HG02759 (cell line): ENCODE results near the gene FOXK1.

ENCODE experiments used
- ATAC-seq: cut with Tn5 transposase; IDR thresholded peaks from one replicate; pipeline ENCODE4 v1.9.1; 2021; ENCODE audit warnings: mild to moderate bottlenecking, moderate library complexity; ENCODE audit not compliant: unreplicated experiment

FOXK1 gene

DNA sequence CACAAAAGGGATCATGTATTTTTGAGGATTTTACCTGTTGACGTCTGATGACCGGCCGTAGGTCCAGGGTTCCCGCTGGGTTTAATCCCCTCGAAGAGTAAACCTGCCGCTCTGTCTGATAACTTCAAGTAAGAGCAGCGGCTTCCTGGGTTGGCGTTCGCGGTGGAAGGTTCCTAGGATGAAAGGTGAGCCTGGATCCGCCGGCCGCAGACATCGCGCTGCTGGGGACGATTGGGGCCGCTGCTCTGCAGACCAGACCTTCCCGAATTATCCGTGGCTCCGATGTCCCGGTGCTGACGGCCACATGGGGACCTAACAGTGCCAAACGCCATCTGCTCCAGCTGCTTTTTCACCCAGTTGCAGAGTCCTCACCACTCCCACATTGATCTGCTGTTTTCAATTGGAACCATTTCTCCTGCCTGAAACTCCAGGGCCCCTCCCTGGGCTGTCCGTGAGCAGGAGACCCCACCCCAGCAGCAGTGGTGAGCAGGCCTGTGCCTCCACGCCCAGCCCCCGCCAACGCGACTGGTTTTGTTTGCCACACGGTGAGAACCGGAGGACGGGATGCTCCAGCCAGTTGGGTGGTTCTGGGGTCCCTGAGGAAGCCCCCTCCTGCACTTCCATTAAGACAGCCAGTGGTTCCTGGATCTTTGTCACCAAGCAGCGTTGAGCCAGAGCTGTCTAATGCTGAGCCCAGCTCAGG is 81.1 kb downstream of the FOXK1 start:
- ATAC-seq: no peak

DNA sequence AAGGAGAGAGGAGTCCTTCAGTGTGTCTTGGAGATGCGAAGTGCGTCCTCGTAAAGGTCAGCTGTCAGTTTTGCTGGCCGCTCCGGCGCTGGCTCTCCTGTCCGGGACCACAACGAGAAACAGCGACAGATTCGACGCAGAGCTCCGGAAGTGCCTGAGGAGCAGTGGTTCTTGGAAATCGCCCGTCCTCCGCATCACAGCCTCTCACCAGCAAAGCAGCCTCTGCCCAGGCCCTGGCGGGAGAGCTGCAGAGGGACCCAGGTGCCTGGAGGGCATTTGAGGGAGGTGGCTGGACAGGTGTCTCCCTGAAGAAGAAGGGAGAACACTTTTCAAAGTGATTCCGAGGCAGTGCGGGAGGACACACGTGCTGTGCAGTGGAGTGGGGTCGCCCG is 81.7 kb downstream of the FOXK1 start:
- no peak for ATAC-seq

DNA sequence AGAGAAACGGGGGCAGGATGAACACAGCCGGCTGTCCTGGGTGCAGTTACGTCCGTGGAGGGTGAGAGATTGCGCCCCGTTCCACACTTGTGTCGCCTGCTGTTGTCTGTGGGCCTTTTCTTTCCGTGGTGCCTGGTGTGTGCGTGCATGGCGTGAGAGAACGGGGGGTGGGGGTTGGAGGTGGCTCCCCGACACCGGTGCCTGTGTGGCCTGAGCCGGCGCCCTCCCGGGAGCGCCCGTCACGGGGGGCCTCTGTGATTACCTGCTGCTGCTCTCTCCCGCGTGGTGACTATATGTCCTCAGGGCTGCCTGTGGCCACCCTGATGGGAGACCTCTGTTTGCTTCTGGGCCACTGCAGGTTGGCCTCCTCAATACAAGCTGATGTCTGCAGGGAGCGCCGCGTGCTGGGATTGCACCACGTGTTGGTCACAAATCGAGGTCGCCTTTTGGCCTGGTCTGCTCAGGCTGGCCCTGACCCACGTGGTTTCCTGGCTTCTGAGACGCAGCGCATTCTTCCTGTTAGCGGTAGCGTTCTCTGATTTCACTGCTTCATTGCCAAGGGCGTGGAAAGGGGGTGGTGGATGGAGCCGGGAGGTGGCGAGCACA is 82.4 kb downstream of the FOXK1 start:
- ATAC-seq: no peak

DNA sequence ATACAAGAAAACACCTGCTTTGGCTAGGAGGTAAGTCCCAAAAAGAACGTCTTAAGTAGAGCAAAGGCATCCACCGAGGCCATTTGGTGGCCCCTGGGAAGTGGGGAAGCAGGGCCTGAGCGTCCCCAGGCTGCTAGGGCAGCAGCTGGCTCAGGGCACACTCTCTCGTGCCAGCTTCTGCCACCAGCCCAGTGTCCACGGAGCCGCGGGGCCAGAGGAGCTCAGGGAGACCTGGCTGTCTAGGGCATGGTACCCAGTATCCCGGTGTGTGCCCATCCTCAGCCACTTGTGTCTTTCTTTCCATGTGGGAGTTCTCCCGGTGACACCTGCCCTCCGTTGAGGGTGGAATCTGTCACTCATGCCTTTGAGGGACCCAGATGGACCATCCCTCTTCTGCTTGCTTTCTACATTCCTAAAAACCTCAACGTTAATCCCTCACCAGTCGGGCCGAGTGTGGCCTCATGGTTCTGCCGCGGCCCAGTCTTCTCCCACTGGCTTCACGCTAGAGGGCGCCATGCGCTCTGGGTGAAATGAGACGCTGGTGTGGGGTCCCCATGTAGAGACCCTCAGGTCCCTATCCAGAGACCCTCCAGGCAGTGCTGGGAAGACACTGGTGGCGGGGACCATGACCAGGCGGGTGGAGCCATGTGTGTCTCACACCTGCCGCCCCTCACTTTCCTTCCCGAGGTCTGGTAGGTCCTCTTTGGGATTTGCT is 83.8 kb downstream of the FOXK1 start:
- no peak for ATAC-seq

DNA sequence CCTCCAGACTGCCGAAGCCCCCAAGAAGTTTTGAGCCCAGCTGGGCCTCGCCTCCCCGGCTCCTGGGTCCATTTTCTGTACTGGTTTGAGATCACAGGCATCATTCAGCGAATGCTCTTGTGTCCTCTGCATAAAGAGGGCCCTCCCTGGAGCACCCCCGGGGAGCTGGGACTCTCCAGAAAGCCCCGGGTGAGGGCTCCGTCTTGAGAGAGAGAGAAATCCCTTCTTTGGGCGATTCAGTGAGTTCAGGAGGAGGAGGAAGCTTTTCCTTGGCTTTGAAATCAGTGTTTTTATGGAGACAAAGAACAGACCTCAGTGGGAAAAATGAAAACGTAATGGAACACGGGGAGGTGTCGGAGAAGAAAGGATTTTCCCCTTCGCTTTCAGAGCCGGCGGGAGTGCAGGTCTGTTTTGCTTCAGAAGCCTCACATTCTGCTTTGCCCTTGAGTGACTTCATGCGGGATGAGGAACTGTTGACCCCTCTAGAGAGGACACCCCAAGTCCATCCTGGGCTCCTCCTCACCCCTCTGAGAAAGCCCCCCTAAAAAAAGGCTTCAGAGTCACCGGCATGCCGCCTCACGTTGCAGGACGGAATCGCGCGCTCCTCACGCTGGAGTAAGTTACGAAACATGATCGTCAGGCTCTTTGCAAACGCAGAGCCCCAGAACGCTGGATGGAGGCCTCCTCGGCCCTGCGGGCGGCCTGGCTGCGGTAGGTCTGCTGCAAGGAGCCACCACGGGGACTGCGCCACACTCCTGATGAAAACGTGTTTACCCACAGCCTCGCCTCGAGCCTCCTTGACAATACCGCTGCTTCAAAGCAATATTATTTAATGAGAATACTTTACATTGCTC is 84.8 kb downstream of the FOXK1 start:
- no peak for ATAC-seq

DNA sequence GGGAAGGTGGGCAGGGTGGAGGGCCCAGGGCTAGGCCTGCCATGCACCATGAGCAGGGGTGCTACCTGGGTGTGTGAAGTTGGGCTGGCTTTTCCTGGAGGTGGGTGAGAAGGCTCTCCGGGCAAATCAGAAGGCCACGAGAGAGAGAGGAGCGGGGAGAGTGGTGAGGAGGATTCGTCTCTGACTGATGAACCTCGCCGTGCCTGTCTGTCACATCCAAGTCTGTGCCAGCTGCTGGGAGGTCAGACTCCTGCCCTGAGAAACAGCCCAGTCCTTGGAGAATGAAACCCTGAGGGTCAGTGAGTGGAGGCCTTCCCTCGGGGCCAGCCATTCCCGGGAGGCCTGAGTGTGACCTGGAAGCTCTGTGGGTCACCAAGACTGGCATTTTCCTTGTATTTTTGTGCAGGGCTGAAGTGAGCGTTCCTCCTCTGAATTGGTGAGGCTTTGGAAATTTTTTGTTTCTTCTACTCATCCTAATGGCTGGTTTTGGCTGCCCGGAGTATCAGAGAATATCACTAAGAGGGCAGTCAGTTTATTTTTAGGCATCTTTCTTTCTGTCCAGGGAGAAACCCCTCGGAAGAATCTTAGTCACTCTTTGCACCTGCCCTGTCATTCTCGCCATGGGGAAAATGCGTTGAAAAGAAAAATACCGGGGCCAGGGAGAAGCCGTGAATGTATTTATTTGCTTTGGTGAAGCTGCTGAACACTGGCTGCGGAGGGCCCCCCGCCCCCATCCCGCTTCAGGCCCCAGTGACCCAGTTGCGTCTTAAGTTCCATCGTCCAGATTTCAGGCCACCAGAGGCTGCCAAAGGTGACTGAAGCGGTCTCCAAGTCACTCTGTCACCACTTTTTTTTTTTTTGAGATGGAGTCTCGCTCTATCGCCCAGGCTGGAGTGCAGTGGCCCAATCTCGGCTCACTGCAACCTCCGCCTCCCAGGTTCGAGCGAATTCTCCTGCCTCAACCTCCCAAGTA is 86.8 kb downstream of the FOXK1 start:
- ATAC-seq: no peak

DNA sequence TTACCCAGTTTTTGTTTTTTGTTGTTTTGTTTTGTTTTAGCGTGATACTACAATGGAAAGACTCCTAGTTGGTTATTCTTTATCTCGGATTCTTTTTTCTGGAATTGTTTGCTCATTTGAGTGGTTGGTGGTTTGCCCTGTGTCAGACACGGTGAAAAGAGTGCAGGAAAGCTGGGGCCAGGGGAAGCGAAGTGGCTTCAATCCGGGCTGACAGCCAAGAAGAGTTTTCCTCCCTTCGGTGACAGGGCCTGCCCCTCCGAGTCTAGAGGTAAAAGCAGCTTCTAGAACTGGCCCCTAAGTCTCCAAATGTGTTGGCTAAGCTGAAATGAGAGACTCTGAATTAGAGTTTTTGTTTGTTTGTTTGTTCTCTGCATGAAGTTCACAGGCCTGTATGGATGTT is 87.7 kb downstream of the FOXK1 start:
- no peak for ATAC-seq

DNA sequence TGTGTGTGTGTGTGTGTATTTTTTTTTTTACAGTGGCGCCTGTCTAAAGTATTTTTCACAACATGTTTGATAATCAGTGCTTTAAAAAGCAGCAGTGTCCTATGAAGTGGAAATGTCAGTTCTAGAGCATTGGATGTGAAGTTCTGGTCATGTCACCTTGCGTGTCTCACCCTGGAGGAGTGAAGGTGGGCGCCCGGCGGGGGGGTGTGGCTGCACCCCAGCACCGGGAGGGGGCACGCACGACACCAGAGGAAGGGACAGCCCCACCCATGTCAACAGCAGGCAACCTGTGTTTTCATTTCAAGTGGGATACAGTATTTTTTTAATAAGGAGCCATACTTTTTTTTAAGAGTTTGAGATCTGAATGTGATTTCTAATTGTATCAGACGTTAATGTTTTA is 88.8 kb downstream of the FOXK1 start:
- ATAC-seq: no peak

DNA sequence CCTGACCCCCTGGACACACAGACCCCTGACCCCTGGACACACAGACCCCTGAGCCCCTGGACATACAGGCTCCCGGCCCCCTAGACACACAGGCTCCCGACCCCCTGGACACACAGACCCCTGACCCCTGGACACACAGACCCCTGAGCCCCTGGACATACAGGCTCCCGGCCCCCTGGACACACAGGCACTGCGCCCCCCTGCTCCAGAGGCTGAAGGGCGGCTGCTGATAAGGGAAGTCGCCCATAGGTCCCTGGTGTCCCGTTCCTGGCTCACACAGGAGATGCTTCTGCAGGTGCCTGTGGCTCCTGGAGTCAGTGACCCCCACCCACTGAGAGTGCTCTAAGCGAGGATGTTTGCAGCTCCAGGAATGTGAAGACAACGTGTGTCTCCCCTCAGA is 89.6 kb downstream of the FOXK1 start:
- ATAC-seq: no peak

DNA sequence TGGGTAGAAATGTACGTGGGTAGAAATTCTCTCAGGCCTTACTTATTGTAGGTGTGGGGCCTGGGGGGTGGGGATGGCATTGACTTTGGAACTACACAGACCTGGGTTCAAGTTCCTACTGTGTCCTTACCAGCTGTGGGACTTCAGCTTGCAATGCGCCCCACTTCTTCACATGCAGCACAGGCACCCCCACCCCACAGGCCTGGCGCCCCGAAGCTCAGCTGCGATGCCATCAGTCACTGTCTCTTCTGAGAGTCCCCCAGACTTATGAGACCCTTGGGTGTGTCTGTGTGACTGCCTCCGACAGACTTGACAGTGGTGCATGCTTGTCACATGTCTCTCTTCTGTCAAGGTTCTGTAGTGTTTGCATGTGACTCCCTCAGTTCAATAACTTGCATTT is 90.2 kb downstream of the FOXK1 start:
- no peak for ATAC-seq

DNA sequence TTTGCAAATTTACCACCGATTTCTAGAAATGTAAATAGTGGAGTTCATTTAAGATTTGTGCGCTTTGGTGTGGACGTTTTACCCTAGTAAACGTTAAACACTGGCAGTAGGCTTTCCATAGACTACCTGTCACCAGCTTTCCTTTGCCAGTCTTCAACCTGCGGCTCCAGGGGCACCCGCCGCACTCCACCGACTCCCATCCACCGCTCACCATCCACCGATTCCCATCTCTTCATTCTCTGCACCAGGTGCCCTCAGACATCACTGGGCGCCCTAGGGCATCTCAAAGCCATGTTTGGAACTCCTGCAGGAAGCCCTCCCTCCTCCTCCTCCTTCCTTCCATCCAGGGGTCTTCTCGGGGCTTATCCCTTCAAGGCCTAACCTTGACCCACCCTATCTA is 91.9 kb downstream of the FOXK1 start:
- ATAC-seq: no peak

DNA sequence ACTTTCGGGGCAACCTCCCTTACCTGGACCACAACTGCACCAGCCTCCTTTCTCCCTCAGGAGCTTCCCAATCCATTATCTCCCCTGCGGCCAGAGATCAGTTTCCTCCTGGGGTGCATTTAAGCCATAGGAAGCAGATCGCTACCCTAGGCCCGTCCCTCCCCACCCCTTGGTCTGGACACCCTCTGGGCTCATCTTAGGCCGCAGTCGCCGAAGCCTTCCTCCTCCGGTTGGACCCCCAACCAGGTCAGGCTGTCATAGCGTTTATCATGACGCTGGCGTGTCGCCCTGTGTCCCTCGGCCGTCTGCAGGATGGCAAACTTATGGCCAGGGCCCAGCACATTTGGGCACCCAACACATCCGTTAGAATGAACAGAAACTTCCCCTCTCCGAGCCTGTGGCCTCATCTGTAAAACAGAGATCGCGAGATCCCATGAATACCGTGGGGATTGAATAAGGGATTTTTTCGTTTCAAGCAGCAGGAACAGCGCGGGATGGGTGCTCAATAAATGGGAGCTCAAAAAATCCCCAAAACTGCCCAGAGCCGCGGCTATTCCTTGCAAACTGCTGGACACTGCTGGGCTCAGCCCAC is 92.7 kb downstream of the FOXK1 start:
- ATAC-seq: peak; percentile 29

DNA sequence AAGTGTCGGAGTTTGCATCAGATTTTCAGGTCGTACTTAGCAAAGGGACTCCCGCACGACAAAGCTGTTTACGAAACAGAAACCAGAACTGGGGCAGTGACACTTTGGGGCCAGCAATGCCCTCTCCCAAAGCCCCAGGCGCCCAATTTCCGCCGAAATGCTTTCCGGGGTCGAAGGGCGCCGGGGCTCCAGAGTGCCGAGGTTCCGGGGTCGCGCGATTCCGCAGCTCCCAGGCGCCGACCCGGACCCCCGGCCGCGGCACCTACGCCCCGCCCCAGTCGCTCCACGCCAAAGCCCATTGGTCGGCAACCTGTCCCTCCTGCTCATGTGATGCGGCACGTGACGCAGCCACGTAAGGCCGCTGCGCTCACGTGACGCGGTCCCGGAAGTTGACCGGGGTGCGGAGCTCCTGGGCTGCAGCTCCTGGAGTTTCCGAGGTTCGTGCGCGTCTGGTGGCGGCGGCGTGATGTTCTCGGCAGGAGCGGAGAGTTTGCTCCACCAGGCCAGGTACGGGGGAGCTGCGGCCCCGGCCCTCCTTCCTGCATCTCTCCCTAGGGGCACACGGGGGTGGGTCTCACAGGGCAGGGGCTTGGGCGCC is 93.3 kb downstream of the FOXK1 start, which contains the start of gene AP5Z1:
Gene AP5Z1, plus strand, starts transcription at position 374 of the 598 bp plus-strand sequence. Its CDS starts 93 bp downstream, at position 467.
- peak; percentile 95 for ATAC-seq

DNA sequence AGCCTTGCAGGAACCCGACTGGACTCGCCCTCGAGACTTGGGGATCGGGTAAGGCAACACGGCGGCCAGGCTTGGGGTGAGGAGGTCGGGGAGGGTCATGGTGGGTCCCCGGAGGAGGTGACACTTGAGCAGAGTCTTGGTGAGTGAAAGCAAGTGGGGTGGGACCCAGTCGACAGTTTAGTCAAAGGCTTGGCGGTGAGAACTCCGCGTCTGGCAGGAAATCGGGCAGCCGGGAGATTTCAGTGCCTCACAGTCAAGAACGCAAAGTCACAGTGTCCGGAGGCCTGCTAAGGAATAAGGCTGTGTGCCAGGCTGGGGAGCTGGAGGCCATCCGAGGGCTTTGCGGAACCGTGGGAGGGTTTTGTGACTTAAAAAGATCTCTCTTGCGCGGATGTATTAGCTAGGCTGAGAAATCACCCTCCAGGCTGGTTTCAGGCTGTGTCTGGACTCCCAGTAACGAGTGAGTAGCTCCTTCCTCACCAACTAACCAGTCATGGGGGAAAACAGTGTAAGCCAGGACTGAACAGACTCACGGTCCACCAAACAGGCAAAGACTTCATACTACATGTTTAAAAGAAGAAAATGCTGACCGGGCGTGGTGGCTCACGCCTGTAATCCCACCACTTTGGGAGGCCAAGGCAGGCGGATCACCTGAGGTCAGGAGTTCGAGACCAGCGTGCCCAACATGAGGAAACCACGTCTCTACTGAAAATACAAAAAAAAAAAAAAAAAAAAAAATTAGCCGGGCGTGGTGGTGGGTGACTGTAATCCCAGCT is 93.9 kb downstream of the FOXK1 start:
- peak; percentile 4 for ATAC-seq

DNA sequence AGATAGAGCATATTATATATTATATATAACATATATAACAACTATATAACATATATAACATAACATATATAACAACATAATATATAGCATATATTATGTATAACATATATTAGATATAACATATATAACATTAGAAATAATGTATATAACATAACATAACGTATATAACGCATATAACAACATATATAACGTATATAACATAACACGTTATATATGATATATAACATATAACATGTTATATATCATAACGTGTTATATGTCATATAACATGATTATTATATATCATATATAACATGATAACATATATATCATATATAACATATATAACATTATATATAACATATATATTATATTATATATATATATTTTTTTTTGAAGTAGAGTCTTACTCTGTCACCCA is 97.0 kb downstream of the FOXK1 start:
- no peak for ATAC-seq

DNA sequence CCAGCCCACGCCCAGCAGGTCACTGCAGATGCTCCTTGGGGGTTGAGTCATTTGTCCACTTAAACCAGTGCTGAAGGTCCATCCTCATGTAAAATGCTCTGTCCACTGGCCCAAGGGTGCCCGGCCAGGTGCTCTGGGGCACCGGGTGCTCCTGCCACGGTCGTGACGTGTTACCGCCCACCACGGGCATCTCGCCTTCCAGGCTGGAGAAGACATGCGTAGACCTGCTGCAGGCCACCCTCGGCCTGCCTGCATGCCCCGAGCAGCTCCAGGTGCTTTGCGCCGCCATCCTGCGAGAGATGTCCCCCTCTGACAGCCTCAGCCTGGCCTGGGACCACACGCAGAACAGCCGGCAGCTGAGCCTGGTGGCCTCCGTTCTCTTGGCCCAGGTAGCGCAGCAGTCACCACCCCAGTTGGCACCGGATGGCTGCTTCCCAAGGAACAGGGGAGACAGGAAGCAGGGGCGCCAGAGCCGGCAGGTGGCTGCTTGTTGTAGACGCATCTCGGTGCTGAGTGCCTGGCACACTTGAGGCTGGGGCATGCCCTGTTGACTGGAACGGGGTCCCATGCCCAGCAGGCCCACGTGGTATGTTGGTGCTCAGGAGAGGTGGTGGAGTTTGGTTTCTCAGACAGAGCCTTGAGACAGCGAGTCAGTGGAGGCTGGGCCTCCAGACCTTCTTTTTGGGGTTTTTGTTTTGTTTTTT is 99.4 kb downstream of the FOXK1 start:
- no peak for ATAC-seq

DNA sequence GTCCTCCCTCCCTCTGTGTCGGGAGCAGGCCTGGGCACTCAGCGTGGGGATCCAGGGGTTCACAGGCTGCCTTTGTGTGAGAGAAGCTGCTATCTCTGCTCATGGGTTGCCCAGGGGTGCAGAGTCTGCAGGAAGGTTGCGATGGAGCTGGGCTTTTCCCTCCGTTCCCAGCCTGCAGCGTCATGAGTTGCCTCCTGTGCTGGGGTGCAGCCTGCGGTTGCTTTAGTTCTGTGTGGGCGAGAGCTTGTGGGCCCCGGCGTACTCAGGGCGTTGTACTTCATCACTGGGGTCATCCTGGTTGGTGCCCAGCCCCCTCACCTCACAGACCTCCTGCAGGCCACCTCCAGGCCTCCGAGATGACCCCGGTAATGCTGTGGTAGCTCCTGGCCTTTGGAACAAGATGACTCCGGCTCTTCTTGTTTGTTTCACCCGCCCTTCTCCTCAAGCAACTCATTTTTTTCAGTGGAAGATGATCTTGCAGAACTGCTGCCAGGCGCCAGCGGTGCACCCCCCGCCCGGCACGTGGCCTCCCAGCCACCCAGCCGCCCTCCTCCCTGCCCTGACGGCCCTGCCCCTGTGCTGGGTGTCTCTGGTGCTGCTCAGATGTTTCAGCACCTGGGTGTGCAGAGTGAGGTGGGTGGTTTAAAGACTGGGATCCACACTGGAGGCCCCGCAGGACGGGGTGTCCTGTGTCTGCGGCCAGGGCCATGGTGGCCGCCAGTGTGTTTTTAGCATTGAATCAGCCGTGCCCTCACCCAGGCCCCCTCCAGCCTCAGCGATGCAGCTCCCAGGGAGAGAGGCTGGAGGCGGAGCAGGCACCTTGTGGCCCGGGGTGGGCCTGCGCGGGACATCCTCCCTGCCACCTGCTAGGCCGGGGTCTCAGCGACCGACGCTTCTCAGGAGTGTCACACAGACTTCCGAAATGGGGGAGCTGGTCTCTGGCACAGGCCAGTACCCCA is 100.5 kb downstream of the FOXK1 start:
- ATAC-seq: no peak
